Stimulated activated CD4-positive, alpha-beta T cell treated with anti-CD3 and anti-CD28 coated beads, Interleukin-1b, Interleukin-23, amount 100 ng/mL, for 24 hours (primary cell): ENCODE results near the gene SMYD3.
"Not testable (repeated sequence)": the region's sequence is repeated elsewhere in the genome, so short reads cannot be mapped to it uniquely, and the experiment has no call there.

ENCODE experiments used
- DNase-seq, 4 experiments: peaks; one replicate each; pipeline ENCODE4 v3.0.0-alpha.2; 2020; ENCODE audit warnings: low read depth in 4 of 4, low spot score in 1 of 4

SMYD3 gene

GRCh38 chr1:246364415-246364941, 142.6 kb downstream of the SMYD3 start:
- DNase-seq, result peak in 1 of 4 experiments; percentile 2

- DNase-seq, result not testable (repeated sequence)
These were observed 150.0 kb downstream of the SMYD3 start for GRCh38 chr1:246357014-246357598.

GRCh38 chr1:246355411-246356230, 151.5 kb downstream of the SMYD3 start:
- no peak for DNase-seq

- no peak for DNase-seq
These were observed 155.4 kb downstream of the SMYD3 start for GRCh38 chr1:246351721-246352120.

- DNase-seq, result no peak
These were observed 156.3 kb downstream of the SMYD3 start for GRCh38 chr1:246350745-246351144.

GRCh38 chr1:246343937-246344336, 163.1 kb downstream of the SMYD3 start:
- no peak for DNase-seq

- no peak for DNase-seq
These were observed 163.8 kb downstream of the SMYD3 start for GRCh38 chr1:246343251-246343650.

GRCh38 chr1:246338546-246338945, 168.5 kb downstream of the SMYD3 start:
- no peak for DNase-seq

GRCh38 chr1:246338098-246338497, 169.0 kb downstream of the SMYD3 start:
- DNase-seq, result no peak

GRCh38 chr1:246335151-246335550, 171.9 kb downstream of the SMYD3 start:
- no peak for DNase-seq

- DNase-seq, result no peak
These were observed 173.2 kb downstream of the SMYD3 start for GRCh38 chr1:246333855-246334254.

- DNase-seq, result no peak
These were observed 175.0 kb downstream of the SMYD3 start for GRCh38 chr1:246332078-246332477.

GRCh38 chr1:246329900-246330299, 177.2 kb downstream of the SMYD3 start:
- peak in 1 of 4 experiments; percentile 21 for DNase-seq

- not testable (repeated sequence) for DNase-seq
These were observed 177.8 kb downstream of the SMYD3 start for GRCh38 chr1:246329292-246329691.

GRCh38 chr1:246324711-246325110, 182.4 kb downstream of the SMYD3 start:
- no peak for DNase-seq

- DNase-seq, result not testable (repeated sequence)
These were observed 183.0 kb downstream of the SMYD3 start for GRCh38 chr1:246324033-246324432.

GRCh38 chr1:246320286-246320685, 186.8 kb downstream of the SMYD3 start:
- DNase-seq, result no peak

GRCh38 chr1:246319083-246319714, 187.9 kb downstream of the SMYD3 start:
- no peak for DNase-seq

- no peak for DNase-seq
These were observed 188.5 kb downstream of the SMYD3 start for GRCh38 chr1:246318622-246319021.

- no peak for DNase-seq
These were observed 189.1 kb downstream of the SMYD3 start for GRCh38 chr1:246318036-246318359.

GRCh38 chr1:246317332-246318035, 189.6 kb downstream of the SMYD3 start:
- no peak for DNase-seq
